Measurements from ENCODE around the gene RAC2. TPM values are rescaled to one million over a fixed set of nuclear protein-coding genes. Genes with fewer than 3 reads are reported as not detected.

The RAC2 gene
- total RNA-seq, 2 donors from 2014 or later: 27.4 to 27.6 TPM

DNA sequence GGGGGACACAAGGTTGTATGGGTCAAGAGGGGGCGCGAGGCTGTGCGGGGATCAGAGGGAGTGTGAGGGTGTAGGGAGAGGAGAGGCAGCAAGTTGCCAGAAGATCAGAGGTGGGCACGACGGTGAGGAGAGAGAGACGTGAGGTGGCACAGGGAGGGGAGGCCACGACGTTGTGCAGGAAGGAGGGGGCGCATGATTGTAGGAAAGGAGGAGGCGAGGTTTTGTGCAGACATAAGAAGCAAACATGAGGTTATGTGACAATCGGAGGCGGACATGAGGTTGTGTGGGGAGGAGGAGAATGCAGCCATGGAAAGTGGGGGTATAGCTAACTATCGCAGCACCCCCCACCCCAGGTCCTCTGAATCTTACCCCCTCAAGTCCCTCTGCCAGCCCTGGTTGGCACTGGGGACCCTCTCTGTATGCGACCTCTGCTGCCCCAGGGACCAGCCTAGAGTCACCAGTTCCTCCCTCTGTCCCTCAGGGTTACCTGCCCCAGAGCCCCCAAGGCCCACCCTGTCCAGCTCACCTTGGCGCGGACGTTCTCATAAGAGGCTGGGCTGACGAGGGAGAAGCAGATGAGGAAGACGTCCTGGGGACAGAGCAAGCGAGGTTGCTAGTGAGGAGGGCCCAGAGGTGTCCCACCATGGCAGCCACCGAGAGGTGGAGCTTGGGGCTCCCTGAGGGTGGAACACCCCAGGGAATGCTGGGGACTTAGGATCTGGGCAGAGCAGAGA lies 12.5 kb downstream of the RAC2 start:
- Histone ChIP-seq H3K27me3 (no peaks in the 10 kb centered on the region), H3K9ac (ENCODE audit: low read depth in 2 of 2, low read length in 2 of 2) (no peak overlapping the region), H3K27ac (no peak overlapping the region), H3K4me1 (no peaks in the 10 kb centered on the region), H3K36me3 (no peaks in the 10 kb centered on the region), H3K4me3 (no peak overlapping the region), H3K9me3 (no peaks in the 10 kb centered on the region)
- no peak for DNase-seq
- TF ChIP-seq, protein P1, sequence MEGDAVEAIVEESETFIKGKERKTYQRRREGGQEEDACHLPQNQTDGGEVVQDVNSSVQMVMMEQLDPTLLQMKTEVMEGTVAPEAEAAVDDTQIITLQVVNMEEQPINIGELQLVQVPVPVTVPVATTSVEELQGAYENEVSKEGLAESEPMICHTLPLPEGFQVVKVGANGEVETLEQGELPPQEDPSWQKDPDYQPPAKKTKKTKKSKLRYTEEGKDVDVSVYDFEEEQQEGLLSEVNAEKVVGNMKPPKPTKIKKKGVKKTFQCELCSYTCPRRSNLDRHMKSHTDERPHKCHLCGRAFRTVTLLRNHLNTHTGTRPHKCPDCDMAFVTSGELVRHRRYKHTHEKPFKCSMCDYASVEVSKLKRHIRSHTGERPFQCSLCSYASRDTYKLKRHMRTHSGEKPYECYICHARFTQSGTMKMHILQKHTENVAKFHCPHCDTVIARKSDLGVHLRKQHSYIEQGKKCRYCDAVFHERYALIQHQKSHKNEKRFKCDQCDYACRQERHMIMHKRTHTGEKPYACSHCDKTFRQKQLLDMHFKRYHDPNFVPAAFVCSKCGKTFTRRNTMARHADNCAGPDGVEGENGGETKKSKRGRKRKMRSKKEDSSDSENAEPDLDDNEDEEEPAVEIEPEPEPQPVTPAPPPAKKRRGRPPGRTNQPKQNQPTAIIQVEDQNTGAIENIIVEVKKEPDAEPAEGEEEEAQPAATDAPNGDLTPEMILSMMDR (IDR thresholded peaks at IDR 0.05): no peak
- intact Hi-C loops (cut with DNase I): no loop called here

- intact Hi-C loops (cut with DNase I): no loop called here
- Histone ChIP-seq H3K4me3 (no peak overlapping the region), H3K27me3 (no peaks in the 10 kb centered on the region), H3K27ac (peak overlapping the region; percentile 40), H3K9me3 (no peaks in the 10 kb centered on the region), H3K9ac (ENCODE audit: low read depth in 2 of 2, low read length in 2 of 2) (no peak overlapping the region), H3K4me1 (no peaks in the 10 kb centered on the region), H3K36me3 (no peaks in the 10 kb centered on the region)
- DNase-seq: no peak
- TF ChIP-seq, protein P1 (IDR thresholded peaks at IDR 0.05): no peak
Measured at GRCh38 chr22:37230673-37231405, 13.2 kb downstream of the RAC2 start.

DNA sequence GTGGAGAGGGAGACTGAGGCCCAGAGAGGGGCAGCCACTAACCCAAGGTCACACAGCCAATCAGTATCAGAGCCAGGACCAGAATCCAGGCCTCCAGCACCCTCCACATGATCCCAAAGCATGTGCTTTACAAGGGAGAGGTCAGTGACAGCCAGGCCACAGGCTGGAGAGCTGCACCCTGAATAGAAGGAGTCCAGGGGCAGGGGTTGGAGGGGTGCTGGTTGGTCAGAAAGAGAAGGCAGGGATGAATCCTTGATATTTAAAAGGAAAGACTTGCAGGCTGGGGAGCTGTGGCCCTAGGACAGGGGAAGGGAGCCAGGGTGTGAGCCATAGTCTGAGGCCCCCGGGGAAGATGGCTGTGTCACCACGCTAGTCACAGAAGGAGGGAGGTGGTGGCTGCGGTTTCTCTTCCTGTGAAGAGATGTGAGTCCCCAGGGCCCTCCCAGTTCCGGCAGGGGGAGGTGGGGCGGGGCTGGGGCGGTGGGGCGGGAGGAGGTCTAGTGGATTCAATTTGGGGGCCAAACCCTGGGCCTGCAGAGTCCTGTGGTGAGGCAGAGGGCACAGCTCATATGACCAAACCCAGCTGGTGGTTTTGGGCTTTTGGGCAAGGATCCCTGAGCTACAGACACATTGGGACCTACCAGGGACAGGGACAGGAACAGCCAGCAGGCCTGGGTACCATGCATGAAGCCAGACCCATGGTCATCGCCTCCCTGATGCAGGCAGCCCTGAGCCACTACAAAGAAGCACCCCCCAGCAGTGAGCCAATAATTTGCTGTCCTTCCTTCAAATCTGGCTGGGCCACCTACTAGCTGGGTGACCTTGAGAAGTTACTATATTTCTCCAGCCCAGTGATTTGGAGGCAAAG lies 14.0 kb downstream of the RAC2 start:
- TF ChIP-seq, protein P1 (IDR thresholded peaks at IDR 0.05): no peak
- Histone ChIP-seq H3K4me1 (no peaks in the 10 kb centered on the region), H3K27ac (peak overlapping the region; percentile 69), H3K36me3 (no peaks in the 10 kb centered on the region), H3K9ac (ENCODE audit: low read depth in 2 of 2, low read length in 2 of 2) (peak overlapping the region in 1 of 2 donors; percentile 49), H3K27me3 (no peaks in the 10 kb centered on the region), H3K4me3 (no peak overlapping the region), H3K9me3 (no peaks in the 10 kb centered on the region)
- DNase-seq: peak; percentile 58
- intact Hi-C loops (cut with DNase I): no loop called here

GRCh38 chr22:37229012-37229804 lies 14.9 kb downstream of the RAC2 start:
- Histone ChIP-seq H3K4me1 (no peaks in the 10 kb centered on the region), H3K27ac (peak overlapping the region; percentile 69), H3K36me3 (no peaks in the 10 kb centered on the region), H3K9me3 (no peaks in the 10 kb centered on the region), H3K9ac (ENCODE audit: low read depth in 2 of 2, low read length in 2 of 2) (peak overlapping the region; percentile 20 to 49), H3K4me3 (no peak overlapping the region), H3K27me3 (no peaks in the 10 kb centered on the region)
- no peak for DNase-seq
- intact Hi-C loops (cut with DNase I): no loop called here
- TF ChIP-seq, protein P1 (IDR thresholded peaks at IDR 0.05): no peak

Data from colonic mucosa (tissue), 4 donors.